Adipocyte (in vitro differentiated cells): Measurements from ENCODE around the gene ALDH2.
A peak's percentile ranks its signal among the peaks of the same experiment; 100 is the strongest.

Experiments
- DNase-seq: peaks from one replicate; pipeline ENCODE4 v3.0.0-alpha.2; 2015; ENCODE audit warnings: low read depth
- H3K27me3 ChIP-seq: replicated peaks from 2 replicates; pipeline ENCODE4 v1.7.0; 2013; ENCODE audit warnings: mild to moderate bottlenecking, low read length, moderate library complexity; ENCODE audit not compliant: control insufficient read depth, insufficient read depth
- H3K36me3 ChIP-seq: 2 replicates; pipeline ENCODE4 v1.7.0; 2013; ENCODE audit warnings: low read length, mild to moderate bottlenecking, moderate library complexity; ENCODE audit not compliant: control insufficient read depth, insufficient read depth, severe bottlenecking
- H3K4me1 ChIP-seq: 2 replicates; pipeline ENCODE4 v1.7.0; 2013; ENCODE audit warnings: mild to moderate bottlenecking, low read length, moderate library complexity; ENCODE audit not compliant: control insufficient read depth, insufficient read depth
- H3K4me3 ChIP-seq: 2 replicates; pipeline ENCODE4 v1.7.0; 2013; ENCODE audit warnings: mild to moderate bottlenecking, low read length, moderate library complexity
- H3K9ac ChIP-seq: 2 replicates; pipeline ENCODE4 v1.7.0; 2013; ENCODE audit warnings: mild to moderate bottlenecking, low read length, moderate library complexity
- H3K9me3 ChIP-seq: 2 replicates; pipeline ENCODE4 v1.7.0; 2013; ENCODE audit warnings: mild to moderate bottlenecking, low read length, moderate library complexity; ENCODE audit not compliant: control insufficient read depth

The ALDH2 gene

GRCh38 chr12:111776836-111777344, 10.2 kb downstream of the ALDH2 start:
- peaks cover 4% of the 10 kb centered on the region for H3K9me3 ChIP-seq
- peaks cover 13% of the 10 kb centered on the region for H3K36me3 ChIP-seq
- no peak overlapping the region for H3K9ac ChIP-seq
- H3K4me1 ChIP-seq = peaks cover 37% of the 10 kb centered on the region
- no peak for DNase-seq
- no peaks in the 10 kb centered on the region for H3K27me3 ChIP-seq
- H3K4me3 ChIP-seq = no peak overlapping the region

- H3K36me3 ChIP-seq = peaks cover 17% of the 10 kb centered on the region
- DNase-seq = no peak
- H3K27me3 ChIP-seq = no peaks in the 10 kb centered on the region
- H3K4me3 ChIP-seq = no peak overlapping the region
- H3K9ac ChIP-seq = no peak overlapping the region
- peaks cover 37% of the 10 kb centered on the region for H3K4me1 ChIP-seq
- peaks cover 4% of the 10 kb centered on the region for H3K9me3 ChIP-seq
These were observed 10.8 kb downstream of the ALDH2 start for GRCh38 chr12:111777345-111778045.

GRCh38 chr12:111780166-111780565, 13.4 kb downstream of the ALDH2 start:
- Histone ChIP-seq H3K4me1 (peaks cover 18% of the 10 kb centered on the region), H3K36me3 (peaks cover 40% of the 10 kb centered on the region), H3K9me3 (peaks cover 4% of the 10 kb centered on the region), H3K4me3 (no peak overlapping the region), H3K27me3 (no peaks in the 10 kb centered on the region), H3K9ac (no peak overlapping the region)
- DNase-seq = no peak

- H3K36me3 ChIP-seq = peaks cover 41% of the 10 kb centered on the region
- H3K4me1 ChIP-seq = peaks cover 13% of the 10 kb centered on the region
- peaks cover 4% of the 10 kb centered on the region for H3K9me3 ChIP-seq
- no peak overlapping the region for H3K4me3 ChIP-seq
- no peaks in the 10 kb centered on the region for H3K27me3 ChIP-seq
- H3K9ac ChIP-seq = no peak overlapping the region
- DNase-seq = no peak
These were observed 13.9 kb downstream of the ALDH2 start for GRCh38 chr12:111780615-111781014.

GRCh38 chr12:111781085-111781658, 14.4 kb downstream of the ALDH2 start:
- H3K4me3 ChIP-seq = no peak overlapping the region
- H3K27me3 ChIP-seq = no peaks in the 10 kb centered on the region
- no peak overlapping the region for H3K9ac ChIP-seq
- peaks cover 4% of the 10 kb centered on the region for H3K9me3 ChIP-seq
- no peak for DNase-seq
- peaks cover 41% of the 10 kb centered on the region for H3K36me3 ChIP-seq
- H3K4me1 ChIP-seq = peaks cover 11% of the 10 kb centered on the region

GRCh38 chr12:111783046-111783445, 16.3 kb downstream of the ALDH2 start:
- H3K27me3 ChIP-seq = no peaks in the 10 kb centered on the region
- DNase-seq = no peak
- no peak overlapping the region for H3K9ac ChIP-seq
- H3K9me3 ChIP-seq = peaks cover 4% of the 10 kb centered on the region
- no peak overlapping the region for H3K4me3 ChIP-seq
- peaks cover 5% of the 10 kb centered on the region for H3K4me1 ChIP-seq
- peaks cover 44% of the 10 kb centered on the region for H3K36me3 ChIP-seq

- no peaks in the 10 kb centered on the region for H3K27me3 ChIP-seq
- H3K9me3 ChIP-seq = peaks cover 4% of the 10 kb centered on the region
- no peak for DNase-seq
- H3K4me3 ChIP-seq = no peak overlapping the region
- H3K4me1 ChIP-seq = peaks cover 12% of the 10 kb centered on the region
- peaks cover 48% of the 10 kb centered on the region for H3K36me3 ChIP-seq
- H3K9ac ChIP-seq = no peak overlapping the region
These were observed 18.2 kb downstream of the ALDH2 start for GRCh38 chr12:111784953-111785352.

GRCh38 chr12:111785651-111786050, 18.9 kb downstream of the ALDH2 start:
- Histone ChIP-seq H3K9me3 (peaks cover 4% of the 10 kb centered on the region), H3K36me3 (peaks cover 51% of the 10 kb centered on the region), H3K4me3 (no peak overlapping the region), H3K4me1 (peaks cover 12% of the 10 kb centered on the region), H3K27me3 (no peaks in the 10 kb centered on the region), H3K9ac (no peak overlapping the region)
- peak; percentile 14 for DNase-seq

GRCh38 chr12:111788178-111788654, 21.5 kb downstream of the ALDH2 start:
- Histone ChIP-seq H3K9ac (peak overlapping the region; percentile 44), H3K27me3 (no peaks in the 10 kb centered on the region), H3K4me3 (no peak overlapping the region), H3K36me3 (peaks cover 55% of the 10 kb centered on the region), H3K9me3 (no peaks in the 10 kb centered on the region), H3K4me1 (peaks cover 23% of the 10 kb centered on the region)
- peak; percentile 84 for DNase-seq

GRCh38 chr12:111789779-111790178, 23.0 kb downstream of the ALDH2 start:
- no peak for DNase-seq
- no peak overlapping the region for H3K9ac ChIP-seq
- H3K36me3 ChIP-seq = peaks cover 52% of the 10 kb centered on the region
- H3K4me3 ChIP-seq = no peak overlapping the region
- H3K4me1 ChIP-seq = peaks cover 23% of the 10 kb centered on the region
- no peaks in the 10 kb centered on the region for H3K27me3 ChIP-seq
- H3K9me3 ChIP-seq = no peaks in the 10 kb centered on the region

- Histone ChIP-seq H3K4me3 (no peak overlapping the region), H3K4me1 (peaks cover 20% of the 10 kb centered on the region), H3K27me3 (no peaks in the 10 kb centered on the region), H3K9ac (no peak overlapping the region), H3K36me3 (peaks cover 51% of the 10 kb centered on the region), H3K9me3 (no peaks in the 10 kb centered on the region)
- no peak for DNase-seq
These were observed 24.8 kb downstream of the ALDH2 start for GRCh38 chr12:111791507-111791906.
